ENCODE results near the gene CHRM4.

DNA sequence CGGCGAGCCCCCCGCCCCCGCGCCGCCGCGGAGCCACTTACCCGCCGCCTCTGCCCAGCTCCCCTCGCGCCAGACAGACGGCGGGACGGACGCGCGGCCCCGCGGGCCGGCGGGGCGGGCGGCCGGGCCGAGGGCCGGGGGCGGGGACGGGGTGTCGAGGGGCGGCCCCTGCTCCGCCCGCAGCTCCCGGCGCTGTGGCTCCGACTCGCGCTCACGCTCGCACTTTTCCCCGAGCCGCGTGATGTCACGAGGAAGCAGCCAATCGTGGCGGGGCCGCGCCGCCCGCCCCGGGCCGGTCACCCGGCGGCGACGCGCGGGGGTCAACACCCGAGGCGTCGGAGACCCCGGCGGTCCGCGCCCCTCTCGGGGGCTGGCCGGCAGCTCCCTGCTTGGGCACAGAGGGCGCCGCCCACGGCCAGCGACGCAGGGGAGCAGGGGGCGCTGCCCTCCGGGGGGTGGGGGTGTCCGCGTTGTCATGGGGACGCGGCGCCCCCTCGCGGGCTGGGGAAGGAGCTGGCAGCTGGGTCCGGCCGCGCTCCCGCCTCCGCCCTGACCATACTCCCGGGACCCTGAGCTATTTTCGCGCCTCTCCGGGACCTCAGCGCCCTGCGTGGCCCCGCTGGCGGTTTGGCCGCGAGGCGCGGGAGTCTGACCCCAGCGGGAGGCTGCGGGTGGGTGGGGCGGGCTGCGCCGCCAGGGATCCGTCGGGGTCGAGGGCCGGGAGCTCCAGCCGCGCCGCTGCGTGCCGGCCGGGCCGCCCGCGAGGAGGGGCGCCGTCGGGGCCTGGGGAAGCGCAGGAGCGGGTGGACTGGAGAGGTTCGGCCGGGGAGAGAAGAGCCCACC lies at the start of gene CHRM4:
- TF ChIP-seq, protein P1, sequence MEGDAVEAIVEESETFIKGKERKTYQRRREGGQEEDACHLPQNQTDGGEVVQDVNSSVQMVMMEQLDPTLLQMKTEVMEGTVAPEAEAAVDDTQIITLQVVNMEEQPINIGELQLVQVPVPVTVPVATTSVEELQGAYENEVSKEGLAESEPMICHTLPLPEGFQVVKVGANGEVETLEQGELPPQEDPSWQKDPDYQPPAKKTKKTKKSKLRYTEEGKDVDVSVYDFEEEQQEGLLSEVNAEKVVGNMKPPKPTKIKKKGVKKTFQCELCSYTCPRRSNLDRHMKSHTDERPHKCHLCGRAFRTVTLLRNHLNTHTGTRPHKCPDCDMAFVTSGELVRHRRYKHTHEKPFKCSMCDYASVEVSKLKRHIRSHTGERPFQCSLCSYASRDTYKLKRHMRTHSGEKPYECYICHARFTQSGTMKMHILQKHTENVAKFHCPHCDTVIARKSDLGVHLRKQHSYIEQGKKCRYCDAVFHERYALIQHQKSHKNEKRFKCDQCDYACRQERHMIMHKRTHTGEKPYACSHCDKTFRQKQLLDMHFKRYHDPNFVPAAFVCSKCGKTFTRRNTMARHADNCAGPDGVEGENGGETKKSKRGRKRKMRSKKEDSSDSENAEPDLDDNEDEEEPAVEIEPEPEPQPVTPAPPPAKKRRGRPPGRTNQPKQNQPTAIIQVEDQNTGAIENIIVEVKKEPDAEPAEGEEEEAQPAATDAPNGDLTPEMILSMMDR (IDR thresholded peaks at IDR 0.05) = no peak
- no peak for TF ChIP-seq POLR2AphosphoS5 (IDR thresholded peaks at IDR 0.05)

Measured in breast epithelium (tissue), 3 donors.